ENCODE measurements around the gene SLC30A2. TPM values are rescaled to one million over a fixed set of nuclear protein-coding genes. Genes with fewer than 3 reads are reported as not detected.

Gene SLC30A2
- total RNA-seq, 2 experiments from 2014 or later, result not detected

GRCh38 chr1:25989440-25990234 is 56.3 kb downstream of the SLC30A2 start:
- CTCF ChIA-PET, result interaction anchor here (0.9 to 3.7 kb wide), 8 partner anchors 8 to 94 kb away, joined by 3 to 30 read pairs (median 4); partner anchors contain the start of gene PAFAH2
- Mint-ChIP-seq H3K36me3 (ENCODE audit: low read depth) (peaks cover 15% of the 10 kb centered on the region), H3K27ac (peak overlapping the region; percentile 82), H3K4me3 (peak overlapping the region; percentile 73), H3K4me1 (ENCODE audit: low read depth) (peaks cover 56% of the 10 kb centered on the region), H3K27me3 (ENCODE audit: low read depth) (no peaks in the 10 kb centered on the region), H3K9me3 (no peaks in the 10 kb centered on the region)
- no peak for DNase-seq
- intact Hi-C loops (cut with micrococcal nuclease), result loop anchor here (1.0 to 10.0 kb wide), 3 partner anchors 9 to 745 kb away; partner anchors contain the start of genes PAFAH2 and RSRP1

GRCh38 chr1:25987951-25988350 is 58.0 kb downstream of the SLC30A2 start:
- H3K27ac Mint-ChIP-seq, result no peak overlapping the region

More at GRCh38 chr1:25987951-25988350, 58.0 kb downstream of the SLC30A2 start:
- H3K9me3 Mint-ChIP-seq, result no peaks in the 10 kb centered on the region
- no peak for DNase-seq
- intact Hi-C loops (cut with micrococcal nuclease), result no loop called here
- H3K4me3 Mint-ChIP-seq, result no peak overlapping the region
- CTCF ChIA-PET, result interaction anchor here (0.9 to 3.7 kb wide), 4 partner anchors 9 to 166 kb away, joined by 3 to 15 read pairs (median 9); partner anchors contain the start of gene PAFAH2
- H3K27me3 Mint-ChIP-seq (ENCODE audit: low read depth), result no peaks in the 10 kb centered on the region
- peaks cover 19% of the 10 kb centered on the region for H3K36me3 Mint-ChIP-seq (ENCODE audit: low read depth)
- peaks cover 47% of the 10 kb centered on the region for H3K4me1 Mint-ChIP-seq (ENCODE audit: low read depth)

Other genes with a start within 250 kb of the SLC30A2 start
- gene SELENON, start 245.9 kb downstream of the SLC30A2 start, total RNA-seq, result 10 to 100 TPM; 27.8 to 28.6 TPM
- gene MTFR1L, start 226.2 kb downstream of the SLC30A2 start, total RNA-seq, result 10 to 100 TPM; 22.2 to 23.5 TPM
- 1 to 10 TPM; 8.4 to 9.1 TPM for gene AUNIP, start 186.7 kb downstream of the SLC30A2 start, total RNA-seq
- 1 to 10 TPM; 2.8 to 3.1 TPM for gene PAQR7, start 170.4 kb downstream of the SLC30A2 start, total RNA-seq
- gene STMN1, start 139.7 kb downstream of the SLC30A2 start, total RNA-seq, result 100 to 1,000 TPM; 708 to 746 TPM
- gene PAFAH2, start 48.1 kb downstream of the SLC30A2 start, total RNA-seq, result 1 to 10 TPM; 4.7 to 5.2 TPM
- not detected for gene EXTL1, start 24.3 kb downstream of the SLC30A2 start, total RNA-seq
- under 1 TPM; 0.33 to 0.40 TPM for gene TRIM63, start 21.5 kb upstream of the SLC30A2 start, total RNA-seq
- 10 to 100 TPM; 20.5 to 21.4 TPM for gene PDIK1L, start 65.7 kb upstream of the SLC30A2 start, total RNA-seq
- gene FAM110D, start 113.0 kb upstream of the SLC30A2 start, total RNA-seq, result under 1 TPM in 1 of 2 experiments, not detected in 1; 0.07 TPM
- gene C1orf232, start 122.8 kb upstream of the SLC30A2 start, total RNA-seq, result not detected
- gene ZNF593, start 123.8 kb upstream of the SLC30A2 start, total RNA-seq, result 10 to 100 TPM; 24.0 to 26.8 TPM
- not detected for gene ZNF593OS, start 125.7 kb upstream of the SLC30A2 start, total RNA-seq
- 1 to 10 TPM; 1.5 to 1.8 TPM for gene CNKSR1, start 131.4 kb upstream of the SLC30A2 start, total RNA-seq
- gene CATSPER4, start 144.5 kb upstream of the SLC30A2 start, total RNA-seq, result not detected
- gene CEP85, start 188.1 kb upstream of the SLC30A2 start, total RNA-seq, result 10 to 100 TPM; 45.7 to 47.0 TPM
- gene SH3BGRL3, start 234.0 kb upstream of the SLC30A2 start, total RNA-seq, result 100 to 1,000 TPM; 130 to 132 TPM